Fibroblast of lung (primary cell): Measurements from ENCODE around the gene OGFOD2. TPM values are rescaled to one million over a fixed set of nuclear protein-coding genes. Genes with fewer than 3 reads are reported as not detected.
A peak's percentile ranks its signal among the peaks of the same experiment; 100 is the strongest.

Experiments
- DNase-seq, 2 donors: peaks; one replicate each; pipeline versions ENCODE4 v3.0.0 to v3.0.0-alpha.2; 2010; ENCODE audit warnings: low read depth in 2 of 2
- H2AFZ ChIP-seq: 2 replicates; pipeline ENCODE4 v1.5.1; 2012; ENCODE audit warnings: low read length, control low read depth, inconsistent platforms
- H3K27ac ChIP-seq: 2 replicates; pipeline ENCODE4 v1.5.1; 2011; ENCODE audit warnings: low read length, control low read depth; ENCODE audit not compliant: insufficient read depth
- H3K27me3 ChIP-seq: 2 replicates; pipeline ENCODE4 v1.5.1; 2011; ENCODE audit warnings: mild to moderate bottlenecking, low read length; ENCODE audit not compliant: control insufficient read depth, insufficient read depth
- H3K36me3 ChIP-seq: 2 replicates; pipeline ENCODE4 v1.5.1; 2011; ENCODE audit warnings: low read length; ENCODE audit not compliant: control insufficient read depth, insufficient read depth
- H3K4me1 ChIP-seq: 2 replicates; pipeline ENCODE4 v1.5.1; 2011; ENCODE audit warnings: low read length; ENCODE audit not compliant: control insufficient read depth, insufficient read depth; ENCODE audit errors: extremely low read depth
- H3K4me2 ChIP-seq: 2 replicates; pipeline ENCODE4 v1.5.1; 2011; ENCODE audit warnings: low read length, control low read depth; ENCODE audit not compliant: insufficient read depth; ENCODE audit errors: extremely low read depth
- H3K4me3 ChIP-seq, 4 experiments: fragments of 200-600 bp in 1 of 4; sonication (generic) in 1 of 4; replicated peaks in 1 of 4; 2 replicates each; pipeline ENCODE4 v1.5.1; 2011 to 2016; ENCODE audit warnings: low read length in 4 of 4, low read depth in 3 of 4, mild to moderate bottlenecking in 3 of 4, control low read depth in 2 of 4, inconsistent platforms in 1 of 4, mixed read lengths in 1 of 4; ENCODE audit not compliant: insufficient read depth in 1 of 4; ENCODE audit errors: control extremely low read depth in 1 of 4
- H3K79me2 ChIP-seq: 2 replicates; pipeline ENCODE4 v1.5.1; 2012; ENCODE audit warnings: mild to moderate bottlenecking, low read length, inconsistent platforms; ENCODE audit not compliant: control insufficient read depth, insufficient read depth
- H3K9ac ChIP-seq: 2 replicates; pipeline ENCODE4 v1.5.1; 2011; ENCODE audit warnings: mild to moderate bottlenecking, low read length, control low read depth; ENCODE audit not compliant: insufficient read depth
- H3K9me3 ChIP-seq: 2 replicates; pipeline ENCODE4 v1.5.1; 2012; ENCODE audit warnings: low read depth, low read length; ENCODE audit not compliant: control insufficient read depth, insufficient read depth
- H4K20me1 ChIP-seq: 2 replicates; pipeline ENCODE4 v1.5.1; 2011; ENCODE audit warnings: low read length; ENCODE audit not compliant: control insufficient read depth, insufficient read depth; ENCODE audit errors: extremely low read depth
- EZH2 ChIP-seq: IDR thresholded peaks from 2 replicates; pipeline ENCODE4 v1.5.1; 2012; ENCODE audit warnings: low read length, control low read depth, mild to moderate bottlenecking; ENCODE audit errors: missing control alignments
- polyA minus RNA-seq: library from RNA; depleted of rRNA, polyadenylated mRNA; stranded (reverse); fragments of >200 nt; gene quantifications from 2 replicates; pipeline ENCODE4 v1.2.3, GENCODE V29; 2011; ENCODE audit warnings: low replicate concordance
- polyA plus RNA-seq, 2 donors: library from polyadenylated mRNA; depleted of rRNA in 1 of 2; stranded (reverse) in 1 of 2; unstranded in 1 of 2; fragments of >200 nt; gene quantifications; 2 replicates each; pipeline ENCODE4 v1.2.1, GENCODE V29; 2011 to 2012; ENCODE audit warnings: missing spikeins in 1 of 2
- total RNA-seq: library from RNA; depleted of rRNA; stranded (reverse); fragments of >200 nt; gene quantifications from 2 replicates; pipeline ENCODE4 v1.2.1, GENCODE V29; 2014
- TF ChIP-seq, protein P1 (sequence below), 2 donors: IDR thresholded peaks in 1 of 2; conservative IDR thresholded peaks in 1 of 2; 1 replicate in 1 of 2; 2 replicates in 1 of 2; pipeline ENCODE4 v1.5.1; 2011 to 2012; ENCODE audit warnings: low read length in 2 of 2, control low read depth in 1 of 2, inconsistent platforms in 1 of 2, low read depth in 1 of 2, mild to moderate bottlenecking in 1 of 2

The OGFOD2 gene
- total RNA-seq (7.2 and 9.6 TPM in 2 replicates), polyA plus RNA-seq (4.6 and 5.2 TPM in 2 replicates), polyA minus RNA-seq (7.5 and 19.3 TPM in 2 replicates)
- 7.0 and 9.7 TPM in 2 replicates for polyA plus RNA-seq (2012)

DNA sequence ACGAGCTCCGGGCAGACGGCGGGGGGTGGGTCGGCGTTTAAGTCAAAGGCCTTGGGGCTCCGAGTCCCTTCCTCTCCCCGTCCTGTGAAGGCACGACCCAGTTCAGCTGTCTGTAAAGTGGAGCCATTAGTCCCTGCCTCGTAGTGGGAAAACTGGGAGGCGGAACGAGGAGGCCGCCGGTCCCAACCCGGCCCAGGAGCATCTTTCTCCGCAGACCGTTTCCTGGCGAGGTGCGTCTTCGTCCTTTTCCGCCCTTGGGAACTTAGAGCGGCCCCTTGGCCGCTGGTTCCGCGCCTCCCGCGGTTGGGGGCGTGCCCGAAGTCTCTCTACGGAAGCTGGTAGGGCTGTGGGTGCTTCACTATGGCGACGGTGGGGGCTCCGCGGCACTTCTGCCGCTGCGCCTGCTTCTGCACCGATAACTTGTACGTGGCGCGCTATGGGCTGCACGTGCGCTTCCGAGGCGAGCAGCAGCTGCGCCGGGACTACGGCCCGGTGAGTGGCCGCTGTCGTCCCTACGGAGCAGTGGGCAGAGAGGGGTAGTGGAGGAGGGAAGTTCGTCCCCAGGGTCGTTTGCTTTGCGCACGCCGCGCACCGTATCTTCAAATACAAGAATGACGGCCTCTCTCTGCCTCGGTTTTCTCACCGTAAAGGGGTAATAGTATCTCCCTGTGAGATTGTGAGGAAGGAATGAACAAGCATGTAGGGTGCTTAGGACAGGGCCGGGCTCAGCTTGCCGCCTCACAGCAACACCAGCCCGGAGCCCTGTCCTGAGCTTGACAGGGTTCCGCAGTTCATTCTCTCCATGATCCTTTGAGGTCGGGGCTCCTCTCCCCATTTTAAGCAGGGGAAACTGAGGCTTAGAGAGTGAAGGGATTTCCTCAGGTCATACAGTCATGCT, at the start of gene OGFOD2:
Gene OGFOD2, plus strand, starts transcription at position 353 of the 898 bp plus-strand sequence. Its CDS starts 8 bp downstream, at position 361.
- Histone ChIP-seq H3K79me2 (peaks cover 17% of the 10 kb centered on the region), H2AFZ (peak within 1 kb of the TSS; percentile 81)
- TF ChIP-seq, protein P1, sequence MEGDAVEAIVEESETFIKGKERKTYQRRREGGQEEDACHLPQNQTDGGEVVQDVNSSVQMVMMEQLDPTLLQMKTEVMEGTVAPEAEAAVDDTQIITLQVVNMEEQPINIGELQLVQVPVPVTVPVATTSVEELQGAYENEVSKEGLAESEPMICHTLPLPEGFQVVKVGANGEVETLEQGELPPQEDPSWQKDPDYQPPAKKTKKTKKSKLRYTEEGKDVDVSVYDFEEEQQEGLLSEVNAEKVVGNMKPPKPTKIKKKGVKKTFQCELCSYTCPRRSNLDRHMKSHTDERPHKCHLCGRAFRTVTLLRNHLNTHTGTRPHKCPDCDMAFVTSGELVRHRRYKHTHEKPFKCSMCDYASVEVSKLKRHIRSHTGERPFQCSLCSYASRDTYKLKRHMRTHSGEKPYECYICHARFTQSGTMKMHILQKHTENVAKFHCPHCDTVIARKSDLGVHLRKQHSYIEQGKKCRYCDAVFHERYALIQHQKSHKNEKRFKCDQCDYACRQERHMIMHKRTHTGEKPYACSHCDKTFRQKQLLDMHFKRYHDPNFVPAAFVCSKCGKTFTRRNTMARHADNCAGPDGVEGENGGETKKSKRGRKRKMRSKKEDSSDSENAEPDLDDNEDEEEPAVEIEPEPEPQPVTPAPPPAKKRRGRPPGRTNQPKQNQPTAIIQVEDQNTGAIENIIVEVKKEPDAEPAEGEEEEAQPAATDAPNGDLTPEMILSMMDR (conservative IDR thresholded peaks at IDR 0.05 in 1 of 2, IDR thresholded peaks at IDR 0.05 in 1 of 2; ENCODE audit: low read depth in 1 of 2, low read length in 2 of 2), result no peak
- no peak for TF ChIP-seq EZH2

DNA sequence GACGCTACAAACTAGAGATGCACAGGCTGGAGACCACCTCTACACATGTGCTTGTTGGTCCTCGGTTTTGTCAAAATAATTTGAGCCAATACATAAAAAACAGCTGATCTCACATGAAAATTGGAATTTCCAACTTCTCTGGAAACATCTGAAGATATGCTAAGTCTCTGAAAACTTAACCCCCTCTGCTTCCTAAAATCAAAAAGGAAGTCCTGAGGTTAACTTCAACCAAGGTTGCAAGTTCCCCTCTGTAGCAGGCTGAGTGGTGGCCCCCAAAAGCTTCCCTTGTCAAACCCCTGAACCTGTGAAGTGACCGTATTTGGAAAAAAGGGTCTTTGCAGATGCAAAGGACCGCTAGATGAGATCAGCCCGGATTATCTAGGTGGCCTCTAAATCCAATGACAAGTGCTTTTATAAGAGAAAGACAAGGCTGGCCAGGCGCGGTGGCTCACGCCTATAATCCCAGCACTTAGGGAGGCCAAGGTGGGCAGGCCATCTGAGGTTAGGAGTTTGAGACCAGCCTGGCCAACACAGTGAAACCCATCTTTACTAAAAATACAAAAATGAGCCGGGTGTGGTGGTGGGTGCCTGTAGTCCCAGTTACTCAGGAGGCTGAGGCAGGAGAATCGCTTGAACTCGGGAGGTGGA, 47.2 kb upstream of the OGFOD2 start:
- no peak for TF ChIP-seq EZH2
- TF ChIP-seq, protein P1 (conservative IDR thresholded peaks at IDR 0.05 in 1 of 2, IDR thresholded peaks at IDR 0.05 in 1 of 2; ENCODE audit: low read depth in 1 of 2, low read length in 2 of 2), result no peak
- Histone ChIP-seq H3K4me3 (no peak overlapping the region), H3K36me3 (no peaks in the 10 kb centered on the region), H3K9ac (no peak overlapping the region), H3K27ac (no peak overlapping the region), H3K4me1 (no peaks in the 10 kb centered on the region), H3K79me2 (no peaks in the 10 kb centered on the region), H3K9me3 (no peaks in the 10 kb centered on the region), H2AFZ (no peak overlapping the region), H3K4me2 (no peak overlapping the region), H4K20me1 (no peaks in the 10 kb centered on the region), H3K27me3 (no peaks in the 10 kb centered on the region)
- DNase-seq, result no peak

More for the DNA sequence above, at the start of gene OGFOD2:
- no peaks in the 10 kb centered on the region for H3K9me3 ChIP-seq
- no peaks in the 10 kb centered on the region for H3K27me3 ChIP-seq
- H3K4me1 ChIP-seq, result peaks cover 12% of the 10 kb centered on the region
- no peaks in the 10 kb centered on the region for H4K20me1 ChIP-seq
- peak within 1 kb of the TSS; percentile 50 to 97 (median 84) for H3K4me3 ChIP-seq
- H3K36me3 ChIP-seq, result peaks cover 8% of the 10 kb centered on the region
- DNase-seq, result peak; percentile 91
- peak within 1 kb of the TSS; percentile 100 for H3K4me2 ChIP-seq
- H3K27ac ChIP-seq, result peak within 1 kb of the TSS; percentile 97
- peak within 1 kb of the TSS; percentile 77 for H3K9ac ChIP-seq
